Panc1 (cell line): ENCODE results near the gene PRPF19.
"Not testable (repeated sequence)": the region's sequence is repeated elsewhere in the genome, so short reads cannot be mapped to it uniquely, and the experiment has no call there.

ENCODE experiments used
- POLR2AphosphoS5 ChIP-seq: IDR thresholded peaks from 2 replicates; pipeline ENCODE4 v1.6.1; 2012; ENCODE audit warnings: mild to moderate bottlenecking, low read depth, low read length, moderate library complexity
- SIN3A ChIP-seq: IDR thresholded peaks from 2 replicates; pipeline ENCODE4 v1.6.1; 2012; ENCODE audit warnings: low read depth, mild to moderate bottlenecking, low read length, moderate library complexity, borderline replicate concordance; ENCODE audit not compliant: insufficient read depth
- TCF7L2 ChIP-seq: IDR thresholded peaks from 2 replicates; pipeline ENCODE4 v1.6.1; 2011; ENCODE audit warnings: mild to moderate bottlenecking, low read depth, low read length, inconsistent platforms
- TF ChIP-seq, protein P1 (sequence below): fragments of 450-650 bp; IDR thresholded peaks from 2 replicates; pipeline ENCODE4 v1.5.1; 2017; ENCODE audit warnings: mild to moderate bottlenecking
- TF ChIP-seq, protein P2 (sequence below), 2 experiments: IDR thresholded peaks; 2 replicates each; pipeline ENCODE4 v1.6.1; 2011 to 2012; ENCODE audit warnings: low read depth in 2 of 2, control low read depth in 1 of 2, low read length in 1 of 2, mild to moderate bottlenecking in 1 of 2, moderate library complexity in 1 of 2; ENCODE audit not compliant: insufficient read depth in 1 of 2

DNA sequence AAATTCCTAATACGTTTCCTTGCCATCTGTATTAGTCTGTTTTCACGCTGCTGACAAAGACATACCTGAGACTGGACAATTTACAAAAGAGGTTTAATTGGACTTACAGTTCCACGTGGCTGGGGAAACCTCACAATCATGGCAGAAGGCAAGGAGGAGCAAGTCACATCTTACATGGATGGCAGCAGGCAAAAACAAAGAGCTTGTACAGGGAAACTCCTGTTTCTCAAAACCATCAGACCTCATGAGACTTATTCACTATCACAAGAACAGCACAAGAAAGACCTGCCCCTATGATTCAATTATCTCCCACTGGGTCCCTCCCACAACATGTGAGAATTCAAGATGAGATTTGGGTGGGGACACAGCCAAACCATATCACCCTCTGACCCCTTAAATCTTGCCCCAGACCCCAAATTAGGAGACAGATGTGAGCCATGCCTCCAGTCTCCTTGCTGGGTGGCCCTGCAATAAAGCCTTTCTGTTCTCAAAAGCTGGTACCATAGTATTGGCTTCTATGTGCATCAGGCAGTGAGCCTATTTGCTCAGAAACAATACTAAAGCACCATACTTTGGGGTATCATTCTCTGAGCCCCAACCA, 3.4 kb upstream of the PRPF19 start:
- TF ChIP-seq, protein P1, sequence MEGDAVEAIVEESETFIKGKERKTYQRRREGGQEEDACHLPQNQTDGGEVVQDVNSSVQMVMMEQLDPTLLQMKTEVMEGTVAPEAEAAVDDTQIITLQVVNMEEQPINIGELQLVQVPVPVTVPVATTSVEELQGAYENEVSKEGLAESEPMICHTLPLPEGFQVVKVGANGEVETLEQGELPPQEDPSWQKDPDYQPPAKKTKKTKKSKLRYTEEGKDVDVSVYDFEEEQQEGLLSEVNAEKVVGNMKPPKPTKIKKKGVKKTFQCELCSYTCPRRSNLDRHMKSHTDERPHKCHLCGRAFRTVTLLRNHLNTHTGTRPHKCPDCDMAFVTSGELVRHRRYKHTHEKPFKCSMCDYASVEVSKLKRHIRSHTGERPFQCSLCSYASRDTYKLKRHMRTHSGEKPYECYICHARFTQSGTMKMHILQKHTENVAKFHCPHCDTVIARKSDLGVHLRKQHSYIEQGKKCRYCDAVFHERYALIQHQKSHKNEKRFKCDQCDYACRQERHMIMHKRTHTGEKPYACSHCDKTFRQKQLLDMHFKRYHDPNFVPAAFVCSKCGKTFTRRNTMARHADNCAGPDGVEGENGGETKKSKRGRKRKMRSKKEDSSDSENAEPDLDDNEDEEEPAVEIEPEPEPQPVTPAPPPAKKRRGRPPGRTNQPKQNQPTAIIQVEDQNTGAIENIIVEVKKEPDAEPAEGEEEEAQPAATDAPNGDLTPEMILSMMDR, result not testable (repeated sequence)
- TF ChIP-seq TCF7L2, POLR2AphosphoS5, SIN3A: not testable (repeated sequence)
- TF ChIP-seq, protein P2, sequence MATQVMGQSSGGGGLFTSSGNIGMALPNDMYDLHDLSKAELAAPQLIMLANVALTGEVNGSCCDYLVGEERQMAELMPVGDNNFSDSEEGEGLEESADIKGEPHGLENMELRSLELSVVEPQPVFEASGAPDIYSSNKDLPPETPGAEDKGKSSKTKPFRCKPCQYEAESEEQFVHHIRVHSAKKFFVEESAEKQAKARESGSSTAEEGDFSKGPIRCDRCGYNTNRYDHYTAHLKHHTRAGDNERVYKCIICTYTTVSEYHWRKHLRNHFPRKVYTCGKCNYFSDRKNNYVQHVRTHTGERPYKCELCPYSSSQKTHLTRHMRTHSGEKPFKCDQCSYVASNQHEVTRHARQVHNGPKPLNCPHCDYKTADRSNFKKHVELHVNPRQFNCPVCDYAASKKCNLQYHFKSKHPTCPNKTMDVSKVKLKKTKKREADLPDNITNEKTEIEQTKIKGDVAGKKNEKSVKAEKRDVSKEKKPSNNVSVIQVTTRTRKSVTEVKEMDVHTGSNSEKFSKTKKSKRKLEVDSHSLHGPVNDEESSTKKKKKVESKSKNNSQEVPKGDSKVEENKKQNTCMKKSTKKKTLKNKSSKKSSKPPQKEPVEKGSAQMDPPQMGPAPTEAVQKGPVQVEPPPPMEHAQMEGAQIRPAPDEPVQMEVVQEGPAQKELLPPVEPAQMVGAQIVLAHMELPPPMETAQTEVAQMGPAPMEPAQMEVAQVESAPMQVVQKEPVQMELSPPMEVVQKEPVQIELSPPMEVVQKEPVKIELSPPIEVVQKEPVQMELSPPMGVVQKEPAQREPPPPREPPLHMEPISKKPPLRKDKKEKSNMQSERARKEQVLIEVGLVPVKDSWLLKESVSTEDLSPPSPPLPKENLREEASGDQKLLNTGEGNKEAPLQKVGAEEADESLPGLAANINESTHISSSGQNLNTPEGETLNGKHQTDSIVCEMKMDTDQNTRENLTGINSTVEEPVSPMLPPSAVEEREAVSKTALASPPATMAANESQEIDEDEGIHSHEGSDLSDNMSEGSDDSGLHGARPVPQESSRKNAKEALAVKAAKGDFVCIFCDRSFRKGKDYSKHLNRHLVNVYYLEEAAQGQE (IDR thresholded peaks at IDR 0.05; ENCODE audit: insufficient read depth in 1 of 2, low read depth in 2 of 2, low read length in 1 of 2), result not testable (repeated sequence)
